NCI-H748 treated with DMSO at 0.1 percent for 48 hours (cell line): Measurements from ENCODE around the gene KCNIP3.
"Not testable (repeated sequence)": the region's sequence is repeated elsewhere in the genome, so short reads cannot be mapped to it uniquely, and the experiment has no call there.

ENCODE experiments used
- DNase-seq: peaks from one replicate; lab custom pipeline; 2025; lab: John Stamatoyannopoulos, UW

KCNIP3 gene

GRCh38 chr2:95415561-95415960 is 118.4 kb downstream of the KCNIP3 start:
- not testable (repeated sequence) for DNase-seq

GRCh38 chr2:95427196-95427867 is 130.2 kb downstream of the KCNIP3 start:
- not testable (repeated sequence) for DNase-seq

- DNase-seq: not testable (repeated sequence)
Observed at GRCh38 chr2:95429748-95430467, 132.8 kb downstream of the KCNIP3 start.

GRCh38 chr2:95433373-95433772 is 136.2 kb downstream of the KCNIP3 start:
- not testable (repeated sequence) for DNase-seq

GRCh38 chr2:95433973-95434372 is 136.8 kb downstream of the KCNIP3 start:
- DNase-seq: not testable (repeated sequence)

- not testable (repeated sequence) for DNase-seq
Observed at GRCh38 chr2:95434507-95435076, 137.4 kb downstream of the KCNIP3 start.

- DNase-seq: not testable (repeated sequence)
Observed at GRCh38 chr2:95435162-95435871, 138.2 kb downstream of the KCNIP3 start.
